ENCODE measurements around the gene NOX5.

NOX5 gene

DNA sequence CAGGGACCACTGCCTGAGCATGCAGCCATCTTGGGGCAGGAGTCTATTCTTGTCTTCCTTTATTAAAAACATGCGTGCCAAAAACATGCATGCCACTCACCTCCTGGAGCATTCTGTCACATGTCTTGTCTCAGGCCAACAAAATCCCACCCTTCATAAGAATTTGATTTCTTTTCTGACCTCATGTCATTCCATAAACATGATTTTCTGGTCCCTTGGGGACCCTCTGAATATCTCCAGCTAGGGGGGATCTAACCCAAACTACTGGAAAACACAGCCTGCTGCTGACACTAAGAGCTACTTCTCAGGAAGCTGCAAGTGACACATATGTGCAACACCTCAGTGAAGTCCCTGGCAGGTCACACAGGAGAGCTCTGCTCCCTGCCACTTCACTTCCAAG, 26.8 kb upstream of the NOX5 start:
- H3K4me1 ChIP-seq (ENCODE audit: low read length), result no peaks in the 10 kb centered on the region
- H3K4me2 ChIP-seq (ENCODE audit: low read length), result no peak overlapping the region
- H2AFZ ChIP-seq (ENCODE audit: low read depth, low read length), result no peak overlapping the region
- H3K9me3 ChIP-seq (ENCODE audit: insufficient read depth, low read length), result no peaks in the 10 kb centered on the region
- no peaks in the 10 kb centered on the region for H4K20me1 ChIP-seq (ENCODE audit: insufficient read depth, low read length)
- H3K9ac ChIP-seq (ENCODE audit: low read length), result no peak overlapping the region
- no peak overlapping the region for H3K27ac ChIP-seq (ENCODE audit: low read length)
- TF ChIP-seq, protein P1, sequence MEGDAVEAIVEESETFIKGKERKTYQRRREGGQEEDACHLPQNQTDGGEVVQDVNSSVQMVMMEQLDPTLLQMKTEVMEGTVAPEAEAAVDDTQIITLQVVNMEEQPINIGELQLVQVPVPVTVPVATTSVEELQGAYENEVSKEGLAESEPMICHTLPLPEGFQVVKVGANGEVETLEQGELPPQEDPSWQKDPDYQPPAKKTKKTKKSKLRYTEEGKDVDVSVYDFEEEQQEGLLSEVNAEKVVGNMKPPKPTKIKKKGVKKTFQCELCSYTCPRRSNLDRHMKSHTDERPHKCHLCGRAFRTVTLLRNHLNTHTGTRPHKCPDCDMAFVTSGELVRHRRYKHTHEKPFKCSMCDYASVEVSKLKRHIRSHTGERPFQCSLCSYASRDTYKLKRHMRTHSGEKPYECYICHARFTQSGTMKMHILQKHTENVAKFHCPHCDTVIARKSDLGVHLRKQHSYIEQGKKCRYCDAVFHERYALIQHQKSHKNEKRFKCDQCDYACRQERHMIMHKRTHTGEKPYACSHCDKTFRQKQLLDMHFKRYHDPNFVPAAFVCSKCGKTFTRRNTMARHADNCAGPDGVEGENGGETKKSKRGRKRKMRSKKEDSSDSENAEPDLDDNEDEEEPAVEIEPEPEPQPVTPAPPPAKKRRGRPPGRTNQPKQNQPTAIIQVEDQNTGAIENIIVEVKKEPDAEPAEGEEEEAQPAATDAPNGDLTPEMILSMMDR (IDR thresholded peaks at IDR 0.05; ENCODE audit: low read depth, low read length), result no peak
- no peak for TF ChIP-seq EZH2phosphoT487 (IDR thresholded peaks at IDR 0.05; ENCODE audit: low read depth)
- peaks cover 18% of the 10 kb centered on the region for H3K27me3 ChIP-seq (ENCODE audit: low read depth, low read length)
- no peaks in the 10 kb centered on the region for H3K36me3 ChIP-seq (replicated peaks; ENCODE audit: low read depth, low read length)
- H3K4me3 ChIP-seq (ENCODE audit: low read length), result no peak overlapping the region
- no peaks in the 10 kb centered on the region for H3K79me2 ChIP-seq (ENCODE audit: low read length)

DNA sequence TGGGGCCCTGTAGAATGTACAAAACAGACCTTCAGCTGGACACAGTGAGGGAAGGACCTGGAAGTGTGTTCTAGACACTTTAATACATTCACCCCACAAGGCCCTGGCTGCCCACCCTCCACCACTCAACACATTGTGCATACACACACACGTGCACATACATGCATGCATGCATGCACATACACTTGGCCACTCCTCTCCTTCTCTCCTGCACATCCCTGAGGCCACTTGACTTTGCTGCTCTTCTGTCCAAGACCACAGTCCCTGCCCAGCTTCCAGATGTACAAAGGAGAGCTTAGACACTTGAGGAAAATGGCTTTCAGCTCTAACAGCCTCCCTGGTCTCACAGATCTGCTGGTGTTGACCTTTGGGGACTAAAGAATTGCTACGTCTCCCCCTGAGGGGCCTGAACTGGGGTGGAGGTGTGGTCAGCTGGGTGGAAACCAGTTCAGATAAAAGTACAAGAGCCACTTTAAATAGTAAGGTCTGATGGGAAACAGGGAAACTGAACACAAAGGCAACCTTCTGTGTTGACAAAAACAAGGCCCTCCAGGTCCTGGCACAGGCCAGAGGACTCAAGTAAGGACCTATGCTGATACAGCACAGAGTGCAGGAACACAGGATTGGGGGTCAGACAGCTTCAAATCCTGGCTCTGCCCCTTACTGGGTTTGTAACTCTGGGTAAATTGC, 24.8 kb upstream of the NOX5 start:
- Histone ChIP-seq H3K4me2 (ENCODE audit: low read length) (no peak overlapping the region), H3K79me2 (ENCODE audit: low read length) (no peaks in the 10 kb centered on the region), H3K4me3 (ENCODE audit: low read length) (no peak overlapping the region)

GRCh38 chr15:68990231-68990991, 24.1 kb upstream of the NOX5 start:
- no peaks in the 10 kb centered on the region for H3K36me3 ChIP-seq (replicated peaks; ENCODE audit: low read depth, low read length)
- H3K4me2 ChIP-seq (ENCODE audit: low read length), result no peak overlapping the region
- no peaks in the 10 kb centered on the region for H4K20me1 ChIP-seq (ENCODE audit: insufficient read depth, low read length)
- H3K4me3 ChIP-seq (ENCODE audit: low read length), result no peak overlapping the region
- H3K79me2 ChIP-seq (ENCODE audit: low read length), result no peaks in the 10 kb centered on the region
- H3K9me3 ChIP-seq (ENCODE audit: insufficient read depth, low read length), result no peaks in the 10 kb centered on the region
- no peak overlapping the region for H2AFZ ChIP-seq (ENCODE audit: low read depth, low read length)
- TF ChIP-seq, protein P1 (IDR thresholded peaks at IDR 0.05; ENCODE audit: low read depth, low read length), result no peak
- no peak for TF ChIP-seq EZH2phosphoT487 (IDR thresholded peaks at IDR 0.05; ENCODE audit: low read depth)
- H3K27ac ChIP-seq (ENCODE audit: low read length), result no peak overlapping the region
- peaks cover 11% of the 10 kb centered on the region; the same call in 1 of the 2 replicates for H3K27me3 ChIP-seq (ENCODE audit: low read depth, low read length)
- H3K9ac ChIP-seq (ENCODE audit: low read length), result no peak overlapping the region
- H3K4me1 ChIP-seq (ENCODE audit: low read length), result no peaks in the 10 kb centered on the region

More for the DNA sequence above, 24.8 kb upstream of the NOX5 start:
- no peaks in the 10 kb centered on the region for H3K36me3 ChIP-seq (replicated peaks; ENCODE audit: low read depth, low read length)
- no peaks in the 10 kb centered on the region for H4K20me1 ChIP-seq (ENCODE audit: insufficient read depth, low read length)
- H3K27ac ChIP-seq (ENCODE audit: low read length), result no peak overlapping the region
- no peaks in the 10 kb centered on the region for H3K9me3 ChIP-seq (ENCODE audit: insufficient read depth, low read length)
- peaks cover 11% of the 10 kb centered on the region; the same call in 1 of the 2 replicates for H3K27me3 ChIP-seq (ENCODE audit: low read depth, low read length)
- no peak overlapping the region for H2AFZ ChIP-seq (ENCODE audit: low read depth, low read length)
- H3K4me1 ChIP-seq (ENCODE audit: low read length), result no peaks in the 10 kb centered on the region
- TF ChIP-seq EZH2phosphoT487 (IDR thresholded peaks at IDR 0.05; ENCODE audit: low read depth), result no peak
- TF ChIP-seq, protein P1 (IDR thresholded peaks at IDR 0.05; ENCODE audit: low read depth, low read length), result no peak
- no peak overlapping the region for H3K9ac ChIP-seq (ENCODE audit: low read length)

- H3K4me2 ChIP-seq (ENCODE audit: low read length), result no peak overlapping the region
Observed at GRCh38 chr15:68990992-68991500, 23.4 kb upstream of the NOX5 start.

More at GRCh38 chr15:68990992-68991500, 23.4 kb upstream of the NOX5 start:
- no peak overlapping the region for H2AFZ ChIP-seq (ENCODE audit: low read depth, low read length)
- no peak for TF ChIP-seq EZH2phosphoT487 (IDR thresholded peaks at IDR 0.05; ENCODE audit: low read depth)
- TF ChIP-seq, protein P1 (IDR thresholded peaks at IDR 0.05; ENCODE audit: low read depth, low read length), result no peak
- no peaks in the 10 kb centered on the region for H3K79me2 ChIP-seq (ENCODE audit: low read length)
- H3K4me3 ChIP-seq (ENCODE audit: low read length), result no peak overlapping the region
- H3K9ac ChIP-seq (ENCODE audit: low read length), result no peak overlapping the region
- H4K20me1 ChIP-seq (ENCODE audit: insufficient read depth, low read length), result no peaks in the 10 kb centered on the region
- H3K36me3 ChIP-seq (replicated peaks; ENCODE audit: low read depth, low read length), result no peaks in the 10 kb centered on the region
- peaks cover 11% of the 10 kb centered on the region; the same call in 1 of the 2 replicates for H3K27me3 ChIP-seq (ENCODE audit: low read depth, low read length)
- no peaks in the 10 kb centered on the region for H3K9me3 ChIP-seq (ENCODE audit: insufficient read depth, low read length)
- H3K27ac ChIP-seq (ENCODE audit: low read length), result no peak overlapping the region
- H3K4me1 ChIP-seq (ENCODE audit: low read length), result no peaks in the 10 kb centered on the region
